Activated gamma-delta T cell treated with anti-CD3 and anti-CD28 coated beads, Interleukin-2, amount 50 U/mL, for 16 hours (primary cell): ENCODE data around the gene NANOS2.

Experiments used
- DNase-seq: peaks from one replicate; pipeline ENCODE4 v3.0.0-alpha.2; 2020; ENCODE audit warnings: low read depth

Gene NANOS2

DNA sequence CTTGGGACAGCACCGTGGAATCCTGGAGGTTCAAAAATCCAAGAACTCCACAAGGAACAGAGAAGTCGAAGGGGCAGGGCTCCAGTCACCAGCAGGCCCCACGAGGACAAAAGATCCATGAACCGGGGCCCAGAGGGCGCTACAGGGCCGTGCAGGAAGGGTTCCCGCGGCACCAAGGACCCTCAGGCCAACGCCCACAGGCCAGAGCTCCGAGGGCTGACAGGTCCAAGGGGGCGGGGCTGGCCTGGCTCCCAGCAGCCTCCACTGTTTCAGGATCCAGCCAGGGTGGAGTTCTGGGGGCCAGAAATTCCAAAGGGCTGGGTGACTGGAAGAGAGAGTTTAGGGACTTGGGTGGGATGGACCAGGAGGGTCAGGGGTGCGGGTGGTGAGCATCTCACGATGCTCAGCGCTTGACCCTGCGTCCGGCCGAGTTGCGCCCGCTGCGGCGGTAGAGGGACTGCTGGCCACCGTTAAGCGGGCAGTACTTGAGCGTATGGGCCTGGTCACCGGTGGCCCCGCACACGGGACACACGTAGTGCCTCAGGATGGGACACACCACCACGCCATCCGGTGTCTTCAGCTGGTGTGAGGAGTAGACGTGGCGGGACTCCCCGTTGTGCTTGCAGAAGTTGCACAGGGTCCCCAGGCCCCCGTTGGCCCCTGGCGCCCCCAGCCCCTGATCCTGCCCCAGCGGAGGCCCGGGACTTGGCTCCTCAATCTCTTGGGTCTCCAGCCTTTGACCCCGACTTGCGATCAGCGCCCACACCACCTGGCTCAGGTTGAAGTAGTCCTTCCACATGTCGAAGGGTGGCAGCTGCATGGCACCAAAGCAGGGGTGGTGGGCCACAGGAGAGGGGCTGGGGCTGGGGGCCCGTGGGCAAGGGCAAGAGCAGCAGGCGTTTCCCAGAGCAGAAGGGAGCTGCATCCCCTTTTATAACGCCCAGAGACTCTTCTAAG lies at the start of gene NANOS2:
NANOS2 (minus strand) TSS at position 905 of the 957 bp plus-strand sequence; CDS start at position 820, 85 bp downstream.
- DNase-seq, result no peak

DNA sequence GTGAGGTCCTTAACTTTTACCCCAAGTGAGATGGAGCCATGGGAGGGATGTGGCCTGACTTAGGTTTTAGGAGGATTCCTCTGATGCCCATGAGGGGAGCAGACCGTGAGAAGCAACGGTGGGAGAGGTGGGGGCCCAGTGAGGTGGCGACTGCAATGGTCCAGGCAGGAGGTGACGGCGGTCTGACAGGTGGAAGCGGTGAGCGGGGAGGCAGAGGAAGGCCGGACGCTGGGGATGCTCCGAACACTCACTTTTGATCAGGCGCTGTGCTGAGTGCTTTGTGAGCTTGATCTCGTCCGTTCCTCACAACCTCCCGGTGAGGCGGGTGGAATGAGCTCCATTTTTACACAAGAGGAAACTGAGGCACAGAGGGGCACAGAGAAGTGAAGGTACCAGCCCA lies 47.4 kb upstream of the NANOS2 start:
- no peak for DNase-seq

DNA sequence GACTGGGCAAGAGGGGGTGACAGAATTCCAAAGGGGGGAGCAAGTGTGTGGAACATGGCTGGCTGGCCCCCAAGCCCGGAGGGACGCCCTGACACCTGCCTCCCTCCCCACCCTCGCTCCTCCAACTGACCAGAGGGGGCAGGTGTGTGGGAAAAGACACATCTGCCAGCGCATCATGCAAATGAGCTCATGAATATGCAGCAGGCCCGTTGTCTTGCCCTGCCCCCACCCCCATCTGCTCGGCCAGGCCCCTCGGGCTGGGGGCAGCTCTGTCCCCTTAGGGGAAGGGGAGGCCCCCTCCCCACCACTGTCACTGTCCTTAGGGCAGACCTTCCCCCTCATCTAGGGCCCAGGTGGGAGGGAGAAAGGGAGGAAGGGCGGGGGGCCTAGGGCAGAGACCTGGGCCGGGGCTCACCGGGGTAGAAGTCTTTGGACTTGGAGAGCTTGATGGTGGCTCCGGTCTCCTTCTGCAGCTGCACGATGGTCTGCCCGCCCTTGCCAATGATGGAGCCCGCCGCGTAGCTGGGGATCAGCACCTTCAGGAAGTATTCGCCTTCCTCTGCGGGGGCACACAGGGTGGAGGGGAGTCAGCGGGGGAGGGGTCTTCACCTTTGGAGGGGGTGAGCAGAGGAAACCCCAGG lies 46.1 kb upstream of the NANOS2 start:
- no peak for DNase-seq

DNA sequence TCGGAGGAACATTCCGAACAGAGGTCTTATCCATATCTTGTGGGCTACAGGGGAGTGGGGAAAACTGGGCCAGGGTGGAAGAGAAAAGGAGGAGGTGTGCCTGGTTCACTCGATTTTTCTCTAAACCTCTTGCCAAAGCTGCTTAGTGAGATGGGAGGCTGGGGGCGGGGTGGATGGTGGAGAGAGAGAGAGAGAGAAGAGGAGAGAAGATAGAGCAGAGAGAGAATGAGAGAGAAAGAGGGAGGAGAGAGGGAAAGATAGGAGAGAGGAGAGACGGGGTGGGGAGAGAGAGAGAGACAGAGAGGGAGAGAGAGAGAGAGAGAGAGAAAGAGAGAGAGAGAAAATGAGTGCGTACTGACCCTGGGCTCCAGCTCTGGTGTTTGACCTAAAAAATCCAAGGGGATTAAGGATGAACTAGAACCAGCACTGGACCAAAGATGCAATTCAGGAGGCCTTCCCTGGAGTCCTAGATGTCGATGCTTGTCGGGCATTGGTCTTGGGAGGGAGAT lies 45.0 kb upstream of the NANOS2 start:
- no peak for DNase-seq

DNA sequence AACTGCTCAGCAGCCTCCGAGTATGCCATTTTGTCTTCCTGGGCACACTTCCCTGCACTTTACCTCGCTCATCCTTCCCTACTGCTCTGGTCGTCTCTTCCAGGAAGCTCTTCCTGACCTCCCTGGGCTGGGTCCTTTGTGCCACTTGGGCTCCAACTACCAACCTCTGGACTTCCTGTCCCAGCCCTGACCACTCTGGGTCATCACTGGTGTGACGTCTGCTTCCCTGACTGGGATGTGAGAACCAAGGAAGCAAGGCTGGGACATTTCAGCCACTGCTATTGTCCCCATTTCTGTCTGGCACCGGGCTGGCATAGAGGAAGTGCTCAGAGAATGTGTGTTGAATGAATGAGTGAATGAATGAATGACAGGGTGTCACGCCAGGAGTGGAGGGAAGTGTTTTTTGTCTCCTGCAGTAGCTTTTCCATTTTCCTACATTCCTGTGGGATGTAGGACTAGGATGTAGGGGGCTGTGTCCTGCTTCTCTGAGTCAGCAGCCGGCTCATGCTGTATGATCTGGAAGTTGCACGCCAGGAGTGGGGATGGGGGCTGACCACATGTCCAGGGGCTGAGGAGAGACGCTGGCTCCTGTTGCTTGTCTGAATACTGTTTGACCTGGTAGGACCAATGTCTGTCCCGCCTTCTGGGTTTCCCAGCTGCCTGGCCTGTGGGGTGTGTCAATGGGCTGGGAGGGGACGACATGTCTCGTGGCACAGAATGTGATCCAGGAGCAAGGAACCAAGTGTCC lies 44.4 kb upstream of the NANOS2 start:
- no peak for DNase-seq

DNA sequence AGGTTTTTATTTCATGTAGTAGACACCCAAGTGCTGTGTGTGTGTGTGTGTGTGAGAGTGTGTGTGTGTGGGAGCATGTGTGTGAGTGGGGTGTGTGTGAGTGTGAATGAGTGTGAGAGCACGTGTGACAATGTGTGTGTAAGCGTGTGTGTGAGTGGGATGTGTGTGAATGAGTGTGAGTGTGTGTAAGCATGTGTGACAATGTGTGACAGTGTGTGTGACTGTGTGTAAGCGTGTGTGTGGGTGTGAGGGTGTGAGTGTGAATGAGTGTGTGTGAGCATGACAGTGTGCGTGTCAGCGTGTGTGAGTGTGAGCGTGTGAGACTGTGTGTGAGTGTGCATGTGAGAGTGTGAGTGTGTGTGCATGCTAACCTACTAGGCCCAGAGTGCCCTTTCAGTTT lies 43.7 kb upstream of the NANOS2 start:
- DNase-seq, result no peak

DNA sequence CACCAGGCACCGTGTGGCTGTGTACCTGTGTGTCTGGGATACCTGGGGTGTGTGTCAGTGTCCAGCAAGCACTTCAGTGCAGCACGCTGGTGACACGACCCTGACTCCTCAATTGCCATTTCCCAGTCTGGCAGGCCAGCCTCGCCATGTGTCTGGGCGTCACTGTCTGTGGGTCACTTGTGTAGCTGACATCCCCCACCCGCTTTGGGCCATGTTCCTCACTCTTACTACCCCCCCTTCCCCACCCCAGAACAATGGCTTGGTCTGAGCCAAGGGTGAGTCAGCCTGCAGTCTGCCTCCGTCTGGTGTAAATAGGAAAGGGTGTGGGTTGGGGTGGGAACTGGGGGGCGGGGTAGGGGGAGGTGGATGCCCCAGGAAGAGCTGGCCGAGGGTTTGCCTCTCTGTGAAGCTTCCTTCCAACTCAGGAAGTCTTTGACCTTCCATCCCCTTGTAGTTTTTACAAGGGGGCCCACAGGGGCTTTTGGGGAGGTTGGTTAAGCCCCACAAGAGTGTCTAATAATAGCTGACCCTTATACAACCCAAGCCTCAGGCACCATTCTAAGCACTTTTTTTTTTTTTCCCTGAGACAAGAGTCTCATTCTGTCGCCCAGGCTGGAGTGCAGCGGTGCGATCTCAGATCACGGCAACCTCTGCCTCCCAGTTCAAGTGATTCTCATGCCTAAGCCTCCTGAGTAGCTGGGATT lies 41.5 kb upstream of the NANOS2 start:
- DNase-seq, result no peak

DNA sequence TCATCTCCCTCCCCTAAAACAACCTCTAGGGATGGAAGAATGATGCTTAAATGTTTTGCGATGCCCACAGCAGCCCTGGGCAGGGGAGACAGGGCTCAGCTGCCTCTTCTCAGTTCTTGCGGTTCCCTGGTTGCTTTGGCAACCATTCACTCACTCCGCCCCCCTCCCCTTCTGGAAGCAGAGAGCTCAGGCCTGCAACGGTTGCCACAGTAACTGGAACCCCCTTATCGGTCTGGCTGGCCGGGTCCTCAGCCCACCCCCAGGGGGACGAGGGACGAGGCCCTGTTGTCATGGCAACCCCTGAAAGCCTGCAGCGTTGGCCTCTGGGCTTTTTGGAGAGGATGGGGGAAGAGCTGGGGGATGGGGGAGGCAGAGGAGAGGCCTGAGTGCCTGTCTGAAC lies 39.6 kb upstream of the NANOS2 start:
- DNase-seq, result no peak

DNA sequence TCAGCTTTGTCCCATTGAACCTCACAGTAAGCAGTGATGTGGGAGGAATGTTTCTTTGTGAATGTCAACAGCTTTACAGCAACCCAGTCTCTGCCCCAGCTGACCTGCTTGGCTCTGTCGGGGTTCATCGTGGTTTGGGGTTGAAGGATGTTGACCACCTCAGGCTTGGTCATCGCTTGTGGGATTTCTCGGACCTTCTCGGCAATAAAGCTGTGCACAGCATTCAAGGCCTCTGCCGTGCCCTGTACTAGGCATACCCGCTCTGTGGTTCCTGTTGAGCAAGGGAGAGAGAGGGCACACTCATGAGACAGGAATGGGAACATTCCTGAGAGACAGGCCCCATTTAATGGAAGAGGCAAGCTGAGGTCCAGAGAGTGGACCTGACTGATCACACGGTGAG lies 39.1 kb upstream of the NANOS2 start:
- DNase-seq, result no peak

DNA sequence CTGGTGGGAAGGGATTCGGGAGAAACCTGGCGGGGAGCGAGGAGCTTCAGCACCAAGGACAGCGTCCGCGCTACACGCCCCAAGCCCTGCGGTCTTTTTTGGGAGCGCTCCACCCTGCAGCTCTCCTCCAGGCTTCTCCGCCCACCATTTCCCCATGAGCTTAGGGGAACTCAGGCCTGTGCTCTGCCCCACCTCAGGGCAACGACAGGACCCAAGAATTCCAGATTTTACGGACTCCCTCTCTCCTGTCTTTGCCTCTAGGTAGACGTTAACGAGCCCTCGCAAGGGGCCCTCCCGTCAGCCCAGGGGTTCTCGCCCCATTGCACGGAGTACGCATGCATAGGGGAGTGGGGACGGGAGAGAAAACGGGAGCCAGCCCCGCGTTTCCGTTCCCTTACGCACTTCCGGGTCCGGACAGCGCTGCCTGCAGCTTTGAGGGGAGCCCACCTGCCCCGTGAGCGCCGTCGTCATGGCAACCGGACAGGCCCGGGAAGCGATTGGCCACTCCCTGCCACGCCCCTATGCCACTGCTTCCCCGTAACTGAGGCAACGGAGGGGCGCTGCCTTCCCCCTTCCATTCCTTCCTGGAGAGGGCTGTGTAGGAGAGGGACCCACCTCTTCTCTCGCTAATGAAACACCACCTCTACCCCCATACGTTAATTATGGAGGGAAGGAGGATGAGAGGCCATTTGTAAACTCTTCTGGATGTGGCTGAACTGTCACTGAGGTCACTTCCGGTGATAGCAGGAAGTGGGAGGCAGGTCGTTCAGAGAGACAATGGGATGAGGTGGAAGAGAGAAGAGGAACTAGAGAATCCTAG lies 38.3 kb upstream of the NANOS2 start:
- DNase-seq, result no peak

DNA sequence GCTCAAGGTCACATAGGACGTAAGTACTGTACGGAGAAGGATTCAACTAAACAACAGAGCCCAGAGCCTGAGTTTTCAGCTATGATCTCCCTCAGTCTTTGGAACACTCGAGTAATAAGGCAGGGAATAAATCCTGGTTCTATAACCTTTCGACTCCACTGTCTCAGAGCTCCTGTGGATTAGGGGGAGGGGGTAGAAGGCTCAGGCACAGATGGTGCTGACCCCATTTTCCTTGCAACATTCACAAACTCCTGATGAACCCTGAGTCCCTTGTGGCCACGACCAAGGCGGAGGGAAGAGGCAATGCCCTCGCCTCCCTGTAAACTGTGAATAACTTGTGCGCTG lies 37.7 kb upstream of the NANOS2 start:
- no peak for DNase-seq

DNA sequence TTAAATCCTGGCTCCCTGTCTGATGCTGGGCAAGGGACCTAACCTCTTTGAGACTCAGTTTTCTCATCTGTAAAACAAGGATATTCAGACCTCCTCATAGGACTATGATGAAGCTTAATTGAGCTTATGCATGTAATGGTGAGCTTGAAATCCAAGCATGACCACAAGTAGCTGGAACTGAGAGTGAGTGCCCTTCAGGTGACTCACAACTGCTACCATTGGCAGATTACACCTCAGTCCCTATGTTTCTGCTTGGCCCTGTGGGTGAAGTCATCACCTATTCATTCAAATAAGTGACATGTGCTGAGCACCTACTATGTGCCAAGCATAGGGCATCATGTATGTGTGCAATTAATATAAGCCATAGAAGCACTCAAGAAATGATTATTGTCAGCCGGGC lies 33.3 kb upstream of the NANOS2 start:
- DNase-seq, result no peak

DNA sequence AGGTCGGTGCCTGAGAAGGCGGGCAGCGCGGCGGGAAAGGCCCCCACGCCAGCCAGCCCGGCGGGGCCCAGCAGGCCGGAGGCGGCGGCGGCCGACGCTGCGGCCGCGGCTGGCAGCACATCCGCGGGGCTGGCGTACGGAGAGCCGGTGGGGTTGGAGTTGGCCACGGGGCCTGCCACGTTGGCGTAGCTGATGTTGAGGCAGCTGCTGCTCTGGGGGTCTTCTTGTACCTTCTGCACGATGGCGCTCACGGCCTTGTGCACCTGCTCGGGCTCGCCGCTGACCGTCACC lies 25.9 kb upstream of the NANOS2 start:
- DNase-seq, result no peak

DNA sequence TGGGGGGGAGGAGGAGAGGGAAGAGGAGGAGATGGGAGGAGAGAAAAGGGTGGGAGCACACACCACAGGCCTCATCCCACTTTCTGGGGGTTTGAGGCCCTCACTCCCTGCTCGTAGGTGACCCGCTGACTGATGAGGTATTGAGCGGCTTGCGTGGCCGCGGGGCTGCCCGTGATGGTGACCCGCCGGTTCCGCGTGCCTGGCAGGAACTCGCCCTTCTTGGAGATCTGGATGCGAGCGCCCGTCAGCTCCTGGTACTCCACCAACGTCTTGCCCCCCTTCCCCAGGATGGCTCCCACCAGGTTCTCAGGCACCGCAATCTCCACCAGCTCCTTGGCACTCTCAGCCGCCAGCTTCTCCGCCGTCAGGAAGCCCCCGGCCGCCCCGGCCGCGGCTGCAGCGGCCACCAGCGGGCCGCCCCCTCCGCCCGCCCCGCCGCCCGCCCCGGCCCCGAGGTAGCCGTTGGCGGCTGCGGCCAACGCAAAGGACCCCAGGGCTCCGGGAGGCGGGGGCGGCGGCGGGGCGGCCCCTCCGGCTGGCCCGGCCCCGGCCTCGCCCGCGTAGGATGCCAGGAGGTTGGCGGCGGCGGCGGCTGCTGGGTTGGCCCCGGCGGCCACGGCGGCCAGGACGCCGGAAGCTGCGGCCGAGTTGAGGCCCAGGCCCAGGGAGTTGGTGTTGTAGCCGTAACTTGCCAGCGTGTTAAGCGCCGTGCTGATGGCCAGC lies 25.4 kb upstream of the NANOS2 start:
- DNase-seq, result no peak

DNA sequence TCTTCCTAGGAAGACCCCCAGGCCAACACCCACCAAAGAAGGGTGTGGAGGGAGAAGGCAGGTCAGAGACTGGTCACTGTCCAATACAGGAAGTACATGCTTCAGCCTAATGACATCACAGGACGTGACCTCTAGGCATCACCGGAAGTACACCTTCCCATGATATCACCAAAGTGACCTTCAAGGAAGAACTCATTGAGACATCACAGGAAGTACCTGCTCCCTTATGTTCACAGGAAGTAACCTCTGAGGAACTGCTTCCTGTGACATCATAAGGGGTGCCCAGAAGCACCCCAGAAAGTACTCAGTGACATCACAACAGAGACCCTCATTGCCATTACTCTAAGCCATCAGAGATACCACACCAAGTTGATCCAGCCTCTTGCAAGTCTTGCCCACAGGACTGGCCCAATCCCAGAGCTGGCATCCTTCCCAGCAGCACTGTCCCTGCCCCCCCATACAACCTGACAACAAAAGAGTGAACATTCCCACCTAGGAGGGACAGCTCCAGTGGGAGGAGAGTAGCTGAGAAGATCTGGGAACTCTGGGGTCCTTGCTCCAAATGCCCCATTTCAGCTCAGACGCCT lies 24.2 kb upstream of the NANOS2 start:
- no peak for DNase-seq

DNA sequence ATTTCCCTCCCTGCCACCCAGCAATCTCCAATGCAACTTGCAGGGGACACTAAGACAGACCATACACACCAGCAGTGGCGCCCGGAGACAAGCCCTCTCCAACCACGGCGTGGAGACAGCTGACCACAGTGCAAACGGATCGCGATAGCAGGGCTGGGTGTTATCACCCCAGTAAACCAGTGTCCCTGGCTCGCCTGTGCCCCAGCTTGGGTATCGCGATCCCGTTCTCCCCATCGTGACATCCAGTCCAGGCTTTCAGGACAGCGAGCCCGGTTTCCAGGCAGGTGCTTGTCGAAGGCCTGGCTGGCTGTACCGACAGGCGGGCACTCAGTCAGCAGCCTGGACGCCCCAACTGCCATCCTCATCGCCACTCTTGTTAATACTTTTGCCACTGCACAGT lies 20.7 kb upstream of the NANOS2 start:
- DNase-seq, result no peak

DNA sequence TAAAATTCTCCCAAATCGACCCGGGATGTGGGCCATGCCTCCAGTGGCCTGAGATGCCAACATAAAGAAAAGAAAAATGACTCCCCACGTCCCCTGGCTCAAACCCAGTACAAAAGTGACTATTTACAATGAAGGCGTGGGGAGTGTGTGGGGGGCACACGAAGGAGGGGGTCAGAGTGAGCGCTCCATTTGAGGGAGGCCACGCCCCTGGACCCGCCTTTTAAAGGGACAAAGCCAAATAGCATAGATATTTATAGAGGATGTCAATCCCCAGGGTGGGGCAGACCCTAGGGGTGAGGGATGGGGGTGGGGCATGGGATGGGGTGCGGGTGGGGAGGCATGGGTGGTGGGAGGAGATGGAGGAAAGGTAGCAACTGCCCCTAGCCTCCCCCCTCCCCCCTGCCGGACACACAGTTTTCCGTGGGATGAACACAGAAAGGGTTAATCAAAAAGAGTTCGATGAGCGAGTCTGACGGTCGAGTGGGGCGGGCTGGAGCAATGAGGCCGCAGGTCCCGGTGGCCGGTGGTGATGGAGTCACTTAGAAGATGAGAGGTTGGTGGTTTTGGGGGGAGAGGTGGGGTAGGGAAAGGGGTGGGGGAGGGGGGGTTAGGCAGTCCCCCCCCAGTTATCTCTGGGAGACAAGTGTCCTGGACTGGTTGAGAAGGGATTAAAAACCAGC lies 20.1 kb upstream of the NANOS2 start:
- DNase-seq, result no peak

DNA sequence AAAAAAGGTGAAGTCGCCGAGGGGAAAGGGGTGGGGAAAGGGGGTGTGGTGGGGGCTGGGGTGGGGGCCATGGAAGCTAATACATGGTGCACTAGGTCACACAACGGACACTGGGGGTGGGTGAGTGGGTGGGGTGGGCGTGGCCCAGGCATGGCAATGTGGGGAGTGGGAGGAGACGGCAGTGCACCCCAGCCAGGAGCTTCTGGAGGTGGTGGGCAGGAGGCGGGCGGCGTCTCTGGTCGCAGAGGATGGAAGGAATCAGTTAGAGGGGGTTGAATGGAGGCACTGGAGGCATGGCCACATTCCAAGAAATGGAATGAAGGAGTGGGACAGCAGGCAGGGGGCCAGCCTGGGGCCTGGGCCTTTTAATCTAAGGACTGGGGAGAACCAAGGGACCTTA lies 19.2 kb upstream of the NANOS2 start:
- DNase-seq, result no peak

DNA sequence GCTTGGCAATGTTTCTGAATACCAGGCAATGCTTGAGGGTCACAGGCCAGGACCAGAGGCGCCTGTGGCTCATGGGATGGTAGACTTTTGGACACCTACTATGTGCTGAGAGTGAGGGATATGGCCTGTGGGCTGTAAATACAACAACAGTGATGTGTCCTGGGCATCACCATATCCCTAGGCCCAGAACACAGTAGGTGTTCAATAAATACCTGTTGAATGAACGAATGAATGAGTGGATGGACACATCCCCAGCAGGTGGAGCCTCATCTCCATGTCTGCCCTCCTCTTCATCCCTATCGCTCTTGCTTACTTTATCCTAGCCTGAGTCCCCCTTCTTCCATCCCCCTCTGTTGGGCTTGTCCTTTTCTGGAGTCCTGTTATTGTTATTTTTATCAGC lies 16.5 kb upstream of the NANOS2 start:
- no peak for DNase-seq

DNA sequence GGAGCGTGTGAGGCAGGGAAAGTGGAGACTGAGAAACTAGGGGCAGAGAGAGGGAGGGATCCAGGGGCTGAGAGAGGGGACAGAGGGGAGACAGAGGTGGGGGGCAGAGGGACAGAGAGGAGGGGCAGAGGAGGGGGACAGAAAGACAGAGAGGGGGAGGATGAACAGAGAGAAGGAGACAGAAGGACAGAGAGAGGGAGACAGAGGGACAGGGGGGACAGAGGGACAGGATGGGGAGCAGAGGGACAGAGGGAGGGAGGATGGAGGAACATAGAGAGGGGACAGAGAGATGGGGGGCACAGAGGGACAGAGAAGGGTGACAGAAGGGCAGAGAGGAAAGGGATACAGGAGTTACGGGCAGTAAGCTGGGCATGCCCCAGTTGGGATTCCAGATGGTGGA lies 14.7 kb upstream of the NANOS2 start:
- DNase-seq, result no peak
